Sciatic nerve (tissue), 2 donors: ENCODE results near the gene TMEM200B. TPM values are rescaled to one million over a fixed set of nuclear protein-coding genes. Genes with fewer than 3 reads are reported as not detected.
"Not testable (repeated sequence)": the region's sequence is repeated elsewhere in the genome, so short reads cannot be mapped to it uniquely, and the experiment has no call there.

Experiments used
- ATAC-seq: fragments of 200-7000 bp; cut with Tn5 transposase; one replicate; pipeline ENCODE4 v1.9.1; 2020; ENCODE audit warnings: mild to moderate bottlenecking, moderate library complexity
- DNase-seq: peaks from one replicate; pipeline ENCODE4 v3.0.0-alpha.2; 2020; ENCODE audit warnings: low spot score
- intact Hi-C: fragments of 100-400 bp; cut with DNase I; formaldehyde crosslinking; loops from one replicate; pipeline ENCODE4 v1.14.2; 2022
- total RNA-seq: library from RNA; stranded (reverse); fragmentation: NEBNext Ultra II Directional; extraction: Animal tissue kit (Norgen Biotek cat#: 25700); gene quantifications from one replicate; pipeline ENCODE4 v1.2.1, GENCODE V29; 2021
- donor health status: DM: no; HTN: no; CAD: no.
- donor health status: DM: no; HTN: no; CAD: no.

TMEM200B gene
- total RNA-seq, 1 donor from 2014 or later: 24.6 TPM

GRCh38 chr1:29119121-29119929, 4.4 kb downstream of the TMEM200B start:
- intact Hi-C loops: no loop called here
- no peak for ATAC-seq
- no peak for DNase-seq

GRCh38 chr1:29117381-29117780, 6.3 kb downstream of the TMEM200B start:
- no peak for DNase-seq
- no peak for ATAC-seq
- intact Hi-C loops: no loop called here

GRCh38 chr1:29114654-29115053, 9.0 kb downstream of the TMEM200B start:
- intact Hi-C loops: no loop called here
- ATAC-seq: no peak
- no peak for DNase-seq

DNA sequence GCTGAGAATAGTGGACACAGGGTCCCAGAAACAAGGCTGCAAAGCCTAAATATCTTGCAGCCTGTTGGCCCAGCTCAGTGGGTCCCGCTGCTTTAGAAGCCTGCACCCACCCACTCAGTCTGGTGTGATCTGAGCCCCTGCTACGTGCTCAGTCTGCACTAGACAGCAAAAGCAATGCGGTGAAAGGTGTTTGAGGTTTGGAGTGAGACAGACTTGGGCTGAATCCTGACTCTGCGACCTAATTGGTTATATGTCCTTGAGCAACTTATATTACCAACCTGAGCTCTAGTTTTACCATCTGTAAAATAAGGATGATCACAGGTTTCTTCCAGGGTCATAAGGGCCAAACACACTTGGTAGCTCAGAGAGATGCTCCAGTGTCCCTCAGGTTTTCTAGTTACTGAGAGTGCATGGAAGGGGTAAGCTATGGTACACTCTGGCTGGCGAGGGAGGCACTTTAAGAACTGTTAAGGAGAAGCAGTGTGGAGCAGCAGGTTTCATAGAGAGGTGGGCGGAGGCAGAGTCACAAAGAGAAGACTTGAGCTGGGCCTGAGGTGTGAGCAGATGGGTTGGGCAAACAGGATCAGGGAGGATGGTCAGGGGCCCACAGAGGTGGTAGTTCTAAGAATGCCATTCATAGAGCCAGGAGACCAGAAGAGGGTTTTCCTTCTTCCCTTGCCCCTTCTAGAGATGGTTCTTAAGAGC, 10.1 kb downstream of the TMEM200B start:
- intact Hi-C loops: no loop called here
- ATAC-seq (no peak), DNase-seq (no peak)

GRCh38 chr1:29112705-29113412, 10.8 kb downstream of the TMEM200B start:
- intact Hi-C loops: no loop called here
- DNase-seq: no peak
- ATAC-seq: no peak

DNA sequence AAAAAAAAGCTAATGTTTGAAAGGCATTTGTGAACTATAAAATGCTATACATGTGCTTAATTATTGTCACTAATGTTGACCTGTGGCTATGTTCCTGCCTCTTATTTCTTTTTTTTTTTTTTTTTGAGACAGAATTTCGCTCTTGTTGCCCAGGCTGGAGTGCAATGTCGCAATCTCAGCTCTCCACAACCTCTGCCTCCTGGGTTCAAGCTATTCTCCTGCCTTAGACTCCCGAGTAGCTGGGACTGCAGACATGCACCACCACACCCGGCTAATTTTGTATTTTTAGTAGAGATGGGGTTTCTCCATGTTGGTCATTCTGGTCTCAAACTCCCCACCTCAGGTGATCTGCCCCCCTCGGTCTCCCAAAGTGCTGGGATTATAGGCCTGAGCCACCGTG, 15.7 kb downstream of the TMEM200B start:
- DNase-seq, intact Hi-C loops, ATAC-seq: not testable (repeated sequence)

- DNase-seq (no peak), ATAC-seq (no peak)
- intact Hi-C loops: no loop called here
These were observed 17.9 kb downstream of the TMEM200B start for GRCh38 chr1:29105822-29106221.

DNA sequence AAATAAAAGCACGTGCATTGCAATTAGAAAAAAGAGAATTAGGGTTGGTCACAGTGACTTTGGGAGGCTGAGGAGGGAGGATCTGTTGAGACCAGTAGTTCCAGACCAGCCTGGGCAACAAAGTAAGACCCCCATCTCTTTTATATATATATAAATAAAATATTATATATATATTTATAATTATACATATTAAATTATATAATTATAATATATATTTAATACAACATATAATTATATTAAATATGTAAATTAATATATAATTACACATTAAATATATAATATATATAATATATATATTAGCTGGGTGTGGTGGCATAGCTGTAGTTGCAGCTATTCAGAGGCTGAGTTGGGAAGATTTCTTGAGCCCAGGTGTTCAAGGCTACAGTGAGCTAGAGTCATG, 23.2 kb downstream of the TMEM200B start:
- intact Hi-C loops: no loop called here
- DNase-seq (no peak), ATAC-seq (no peak)

- intact Hi-C loops: no loop called here
- ATAC-seq (no peak), DNase-seq (no peak)
These were observed 24.4 kb downstream of the TMEM200B start for GRCh38 chr1:29099286-29099685.

GRCh38 chr1:29096231-29096886, 27.3 kb downstream of the TMEM200B start:
- ATAC-seq (no peak), DNase-seq (no peak)
- intact Hi-C loops: no loop called here

DNA sequence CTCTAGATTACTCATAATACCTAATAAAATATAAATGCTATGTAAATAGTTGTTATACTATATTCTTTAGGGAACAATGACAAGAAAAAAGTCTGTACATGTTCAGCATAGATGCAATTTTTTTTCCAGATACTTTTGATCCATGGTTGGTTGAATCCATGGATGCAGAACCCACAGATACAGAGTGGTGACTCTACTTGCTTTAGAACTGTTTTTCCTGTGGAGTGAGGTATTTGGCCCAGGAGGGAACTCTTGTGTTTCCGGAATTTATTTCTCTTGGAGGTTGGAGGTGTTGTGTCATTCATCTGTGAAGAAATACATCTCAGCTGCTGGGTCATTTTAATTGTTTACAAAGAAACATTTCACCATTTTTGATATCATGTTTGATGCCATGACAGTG, 28.7 kb downstream of the TMEM200B start:
- intact Hi-C loops: no loop called here
- DNase-seq (no peak), ATAC-seq (no peak)

- intact Hi-C loops: no loop called here
- DNase-seq (no peak), ATAC-seq (no peak)
These were observed 29.3 kb downstream of the TMEM200B start for GRCh38 chr1:29094433-29094832.

DNA sequence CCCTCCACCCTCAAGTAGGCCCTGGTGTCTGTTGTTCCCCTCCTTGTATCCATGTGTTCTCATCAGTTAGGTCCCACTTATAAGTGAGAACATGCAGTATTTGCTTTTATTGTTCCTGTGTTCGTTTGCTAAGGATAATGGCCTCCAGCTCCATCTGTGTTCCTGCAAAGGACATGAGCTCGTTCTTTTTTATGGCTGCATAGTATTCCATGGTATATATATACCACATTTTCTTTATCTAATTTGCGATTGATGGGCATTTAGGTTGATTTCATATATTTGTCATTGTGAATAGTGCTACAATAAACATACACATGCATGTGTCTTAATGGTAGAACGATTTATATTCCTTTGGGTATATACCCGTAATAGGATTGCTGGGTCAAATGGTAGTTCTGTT, 31.0 kb downstream of the TMEM200B start:
- ATAC-seq, DNase-seq, intact Hi-C loops: not testable (repeated sequence)

DNA sequence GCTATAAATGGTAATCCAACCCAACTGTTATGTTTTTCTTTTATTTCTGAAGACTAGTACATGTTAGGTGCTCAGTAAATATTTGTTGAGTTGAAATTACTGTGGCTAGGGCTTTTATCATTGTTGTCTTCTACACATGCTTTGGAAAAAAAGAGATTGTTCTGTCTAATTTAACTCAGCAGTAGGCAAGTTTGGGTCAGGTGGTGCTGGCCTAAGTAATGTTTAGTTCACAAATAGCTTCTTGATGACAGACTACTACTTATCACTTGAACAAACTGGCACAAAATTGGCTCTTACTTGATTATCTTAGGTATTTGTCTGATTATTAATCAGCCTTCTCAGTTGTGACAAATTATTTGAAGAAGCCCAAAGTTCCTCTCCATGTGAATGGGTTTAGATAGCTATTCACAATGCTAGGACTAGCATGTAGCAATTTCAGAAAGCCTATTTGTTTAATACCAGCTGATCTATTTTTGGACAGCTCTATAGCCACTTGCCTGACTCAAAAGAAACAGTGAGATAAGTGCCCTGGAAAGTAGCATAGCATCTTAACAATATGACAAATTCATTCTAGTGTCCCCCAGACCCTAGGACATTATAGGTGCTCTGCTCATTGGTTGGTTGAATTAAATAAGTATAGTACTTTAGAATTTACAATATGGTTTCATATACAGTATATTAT, 32.6 kb downstream of the TMEM200B start:
- ATAC-seq (no peak), DNase-seq (no peak)
- intact Hi-C loops: no loop called here

- ATAC-seq: no peak
- intact Hi-C loops: no loop called here
These were observed 39.5 kb downstream of the TMEM200B start for GRCh38 chr1:29084196-29084521.

GRCh38 chr1:29083317-29084195, 40.1 kb downstream of the TMEM200B start:
- ATAC-seq (no peak), DNase-seq (no peak)
- intact Hi-C loops: no loop called here

More at GRCh38 chr1:29084196-29084521, 39.5 kb downstream of the TMEM200B start:
- DNase-seq: no peak

- intact Hi-C loops: no loop called here
- ATAC-seq (no peak), DNase-seq (no peak)
These were observed 41.2 kb downstream of the TMEM200B start for GRCh38 chr1:29082519-29082918.

DNA sequence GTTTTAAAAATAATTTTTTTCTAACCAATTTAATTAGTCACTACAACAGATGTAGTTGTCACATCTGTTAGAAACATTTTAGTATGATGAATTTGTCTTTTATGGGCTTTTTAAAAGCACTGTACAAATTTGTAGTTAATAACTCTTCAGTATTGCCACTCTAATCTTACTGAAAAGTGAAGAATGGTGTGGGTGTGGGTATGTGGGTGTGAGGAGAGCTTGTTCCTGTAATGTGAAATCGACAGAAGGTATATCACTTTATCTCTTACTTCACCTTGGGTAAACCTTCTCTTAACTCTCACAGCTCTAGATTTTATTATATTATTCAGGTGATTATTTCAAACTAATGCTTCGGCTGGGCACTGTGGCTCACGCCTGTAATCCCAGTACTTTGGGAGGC, 42.5 kb downstream of the TMEM200B start:
- intact Hi-C loops: no loop called here
- no peak for ATAC-seq
- no peak for DNase-seq
